T-helper 9 cell (primary cell): ENCODE data around the gene CITED1.

Experiments used
- DNase-seq: peaks from one replicate; pipeline ENCODE4 v3.0.0-alpha.2; 2020

CITED1 gene

GRCh38 chrX:72308566-72309296 is 3.0 kb upstream of the CITED1 start:
- DNase-seq, result no peak

GRCh38 chrX:72308209-72308565 is 2.5 kb upstream of the CITED1 start:
- no peak for DNase-seq

- DNase-seq, result no peak
Observed at GRCh38 chrX:72307646-72308051, 1.9 kb upstream of the CITED1 start.

- DNase-seq, result no peak
Observed at GRCh38 chrX:72306851-72307645, 1.3 kb upstream of the CITED1 start.

GRCh38 chrX:72306085-72306801 is 529 bp upstream of the CITED1 start:
- DNase-seq, result no peak

GRCh38 chrX:72304877-72305276 is 837 bp downstream of the CITED1 start:
- DNase-seq, result no peak

- DNase-seq, result no peak
Observed at GRCh38 chrX:72301781-72302180, 3.9 kb downstream of the CITED1 start.

- DNase-seq, result no peak
Observed at GRCh38 chrX:72299891-72300630, 5.7 kb downstream of the CITED1 start.

GRCh38 chrX:72297953-72298730 is 7.6 kb downstream of the CITED1 start:
- no peak for DNase-seq

- no peak for DNase-seq
Observed at GRCh38 chrX:72296991-72297390, 8.7 kb downstream of the CITED1 start.

GRCh38 chrX:72295745-72296144 is 10.0 kb downstream of the CITED1 start:
- DNase-seq, result no peak

GRCh38 chrX:72294497-72294896 is 11.2 kb downstream of the CITED1 start:
- DNase-seq, result no peak

- no peak for DNase-seq
Observed at GRCh38 chrX:72282302-72282701, 23.4 kb downstream of the CITED1 start.

GRCh38 chrX:72280321-72280845 is 25.3 kb downstream of the CITED1 start:
- DNase-seq, result no peak

- no peak for DNase-seq
Observed at GRCh38 chrX:72276478-72276953, 29.2 kb downstream of the CITED1 start.

GRCh38 chrX:72274526-72274925 is 31.2 kb downstream of the CITED1 start:
- DNase-seq, result no peak

GRCh38 chrX:72273718-72274117 is 32.0 kb downstream of the CITED1 start:
- no peak for DNase-seq

- no peak for DNase-seq
Observed at GRCh38 chrX:72272868-72273267, 32.8 kb downstream of the CITED1 start.

- DNase-seq, result no peak
Observed at GRCh38 chrX:72271812-72272211, 33.9 kb downstream of the CITED1 start.

GRCh38 chrX:72271091-72271788 is 34.5 kb downstream of the CITED1 start:
- no peak for DNase-seq

- no peak for DNase-seq
Observed at GRCh38 chrX:72270316-72270866, 35.3 kb downstream of the CITED1 start.
